Transverse colon (tissue), 4 donors: ENCODE measurements around the gene RTEL1. TPM values are rescaled to one million over a fixed set of nuclear protein-coding genes. Genes with fewer than 3 reads are reported as not detected.

Experiments
- DNase-seq: peaks from one replicate; pipeline ENCODE4 v3.0.0-alpha.2; 2019
- H3K27ac ChIP-seq, 4 donors: fragments of 200-600 bp; sonication (generic); 2 replicates each; pipeline ENCODE4 v1.5.1; 2016 to 2018; ENCODE audit warnings: inconsistent platforms in 4 of 4
- H3K27me3 ChIP-seq: fragments of 200-600 bp; sonication (generic); 2 replicates; pipeline ENCODE4 v1.5.1; 2017; ENCODE audit warnings: inconsistent platforms
- H3K36me3 ChIP-seq, 4 donors: fragments of 200-600 bp; sonication (generic); 2 replicates each; pipeline ENCODE4 v1.5.1; 2017 to 2019; ENCODE audit warnings: inconsistent platforms in 4 of 4
- H3K4me1 ChIP-seq, 4 donors: fragments of 200-600 bp; sonication (generic); 2 replicates each; pipeline ENCODE4 v1.5.1; 2017 to 2020; ENCODE audit warnings: inconsistent platforms in 4 of 4
- H3K4me3 ChIP-seq, 4 donors: fragments of 200-600 bp; sonication (generic); 1 replicate in 1 of 4; 2 replicates in 3 of 4; pipeline versions ENCODE4 v1.5.1 to v1.6.1; 2017 to 2019; ENCODE audit warnings: inconsistent platforms in 4 of 4
- H3K9me3 ChIP-seq, 2 donors: fragments of 200-600 bp; sonication (generic); 2 replicates each; pipeline ENCODE4 v1.5.1; 2017 to 2019; ENCODE audit warnings: inconsistent platforms in 2 of 2
- EP300 ChIP-seq: sonication (generic); formaldehyde crosslinking; IDR thresholded peaks from one replicate; pipeline ENCODE4 v1.6.1; 2017; ENCODE audit warnings: antibody characterized with exemption, low read depth
- POLR2A ChIP-seq: fragments of 450-650 bp; IDR thresholded peaks from one replicate; pipeline ENCODE4 v1.6.1; 2016; ENCODE audit warnings: antibody characterized with exemption, mild to moderate bottlenecking, moderate library complexity
- POLR2AphosphoS5 ChIP-seq, 3 donors: sonication (generic); formaldehyde crosslinking; IDR thresholded peaks; one replicate each; pipeline ENCODE4 v1.6.1; 2016; ENCODE audit warnings: antibody characterized with exemption in 3 of 3
- WGBS, 2 donors: methylation state at CpG; one replicate each; pipeline ENCODE4 v1.1.5; 2018; ENCODE audit warnings: low coverage in 1 of 2; 5-methylcytosine and 5-hydroxymethylcytosine counted together
- in situ Hi-C, 4 donors: fragments of 200-750 bp; cut with MboI; loops; one replicate each; pipeline versions ENCODE4 v1.15.0 to v1.15.1; 2017; ENCODE audit warnings: low sequenced_read_pairs in 3 of 4, low pct_ligation_motif_present in 1 of 4, low pct_unique_long_range_greater_than_20kb in 1 of 4
- intact Hi-C: fragments of 100-400 bp; cut with DNase I; formaldehyde crosslinking; loops from one replicate; pipeline ENCODE4 v1.15.1; 2023; ENCODE audit warnings: low total_unique reads
- total RNA-seq, 4 donors: library from RNA; depleted of rRNA; stranded (reverse); fragments of >200 nt; gene quantifications; one replicate each; pipeline ENCODE4 v1.1.0, GENCODE V29; 2016
- TF ChIP-seq, protein P1 (sequence below), 5 experiments: fragments of 200-600 bp in 3 of 5; fragments of 450-650 bp in 2 of 5; sonication (generic) in 3 of 5; IDR thresholded peaks; 1 replicate in 2 of 5; 2 replicates in 3 of 5; pipeline ENCODE4 v1.5.1; 2016 to 2017; ENCODE audit warnings: antibody characterized with exemption in 5 of 5, inconsistent platforms in 3 of 5, mild to moderate bottlenecking in 2 of 5, moderate library complexity in 1 of 5

Gene RTEL1
- total RNA-seq, 4 donors from 2014 or later = 18.8 to 84.9 (median 24.1) TPM

DNA sequence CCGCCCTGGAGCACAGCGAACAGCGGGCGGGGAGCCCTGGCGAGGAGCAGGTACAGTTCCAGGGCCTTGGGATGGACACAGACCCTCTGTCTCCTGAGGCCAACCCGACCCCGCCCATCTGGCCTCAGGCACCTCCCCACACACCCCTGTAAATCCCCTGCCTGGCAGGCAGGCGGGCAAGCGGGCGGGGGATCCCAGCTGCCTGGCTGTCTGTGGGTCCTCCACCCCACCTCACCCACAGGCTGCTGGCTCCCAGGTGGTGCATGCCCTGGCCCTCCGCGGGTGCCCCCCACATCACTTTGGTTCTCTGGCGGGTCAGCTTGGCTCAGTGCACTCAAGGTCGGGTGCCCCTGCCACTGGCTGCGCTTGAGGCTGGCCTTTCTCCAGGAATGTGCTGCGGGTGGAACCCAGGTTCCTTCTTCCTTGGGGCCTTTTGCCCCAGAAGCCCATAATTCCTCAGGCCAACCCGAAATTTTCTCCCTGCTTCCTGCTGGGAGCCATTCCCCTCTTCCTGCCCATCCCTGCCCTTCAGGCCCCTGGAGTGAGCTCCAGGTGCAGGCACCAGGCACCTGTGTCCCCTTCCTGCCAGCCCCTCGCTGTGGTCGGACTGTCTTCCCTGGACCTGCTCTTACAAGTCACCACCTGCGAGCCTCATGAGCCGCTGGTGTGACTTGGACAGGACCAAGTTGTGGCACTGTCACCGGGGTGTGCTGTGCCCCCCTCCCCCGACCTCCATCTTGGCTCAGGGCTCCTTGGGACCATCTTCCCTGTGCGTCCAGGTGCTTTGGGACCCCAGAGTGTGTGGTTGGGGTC, 33.0 kb downstream of the RTEL1 start:
- peaks cover 25 to 61% (median 54%) of the 10 kb centered on the region in 4 donors for H3K4me1 ChIP-seq
- DNase-seq = no peak
- TF ChIP-seq, protein P1, sequence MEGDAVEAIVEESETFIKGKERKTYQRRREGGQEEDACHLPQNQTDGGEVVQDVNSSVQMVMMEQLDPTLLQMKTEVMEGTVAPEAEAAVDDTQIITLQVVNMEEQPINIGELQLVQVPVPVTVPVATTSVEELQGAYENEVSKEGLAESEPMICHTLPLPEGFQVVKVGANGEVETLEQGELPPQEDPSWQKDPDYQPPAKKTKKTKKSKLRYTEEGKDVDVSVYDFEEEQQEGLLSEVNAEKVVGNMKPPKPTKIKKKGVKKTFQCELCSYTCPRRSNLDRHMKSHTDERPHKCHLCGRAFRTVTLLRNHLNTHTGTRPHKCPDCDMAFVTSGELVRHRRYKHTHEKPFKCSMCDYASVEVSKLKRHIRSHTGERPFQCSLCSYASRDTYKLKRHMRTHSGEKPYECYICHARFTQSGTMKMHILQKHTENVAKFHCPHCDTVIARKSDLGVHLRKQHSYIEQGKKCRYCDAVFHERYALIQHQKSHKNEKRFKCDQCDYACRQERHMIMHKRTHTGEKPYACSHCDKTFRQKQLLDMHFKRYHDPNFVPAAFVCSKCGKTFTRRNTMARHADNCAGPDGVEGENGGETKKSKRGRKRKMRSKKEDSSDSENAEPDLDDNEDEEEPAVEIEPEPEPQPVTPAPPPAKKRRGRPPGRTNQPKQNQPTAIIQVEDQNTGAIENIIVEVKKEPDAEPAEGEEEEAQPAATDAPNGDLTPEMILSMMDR (IDR thresholded peaks at IDR 0.05) = no peak
- TF ChIP-seq POLR2A (peak; percentile 26), POLR2AphosphoS5 (IDR thresholded peaks at IDR 0.05) (peak in 1 of 3 donors; percentile 15)
- in situ Hi-C loops = no loop called here
- no peaks in the 10 kb centered on the region for H3K9me3 ChIP-seq
- H3K4me3 ChIP-seq = no peak overlapping the region
- H3K27ac ChIP-seq = peak overlapping the region in 3 of 4 donors; percentile 11 to 24 (median 19)
- 71% methylated on average over 24 of the region's 24 CpGs; no CpG with 5 or more reads in 1 of the 2 donors for WGBS, 2 donors
- no peaks in the 10 kb centered on the region for H3K27me3 ChIP-seq
- no peaks in the 10 kb centered on the region for H3K36me3 ChIP-seq
- intact Hi-C loops = no loop called here

DNA sequence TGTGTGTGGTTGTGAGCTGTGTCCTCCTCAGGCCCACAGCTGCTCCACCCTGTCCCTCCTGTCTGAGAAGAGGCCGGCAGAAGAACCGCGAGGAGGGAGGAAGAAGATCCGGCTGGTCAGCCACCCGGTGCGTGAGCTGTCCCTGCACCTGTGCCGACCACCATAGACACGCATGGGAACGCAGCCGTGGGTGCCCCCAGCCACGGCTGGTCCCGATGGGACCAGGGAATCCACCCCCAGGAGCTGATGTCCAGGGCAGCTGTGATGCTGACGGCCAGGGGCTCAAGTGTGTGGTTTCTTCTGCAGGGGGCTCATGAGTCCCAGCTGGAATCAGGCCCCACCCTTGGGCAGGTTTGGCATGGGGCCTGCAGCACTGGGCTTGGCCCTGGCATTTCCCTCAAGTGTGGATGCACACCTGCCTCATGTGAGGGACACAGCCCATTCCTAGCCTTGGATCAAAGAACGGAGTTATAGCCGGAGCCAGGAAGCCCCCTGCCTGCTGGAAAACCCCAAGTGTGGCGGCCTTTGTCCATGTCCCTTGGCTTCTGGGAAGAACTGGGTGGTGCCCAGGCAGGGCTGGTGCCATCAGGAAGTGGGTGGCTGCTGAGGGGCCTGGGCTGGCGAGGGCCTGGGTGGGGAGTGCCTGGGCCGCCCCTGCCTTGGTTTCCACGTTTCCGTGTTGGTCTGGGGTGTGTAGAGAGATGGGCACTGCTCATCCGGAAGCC, 33.8 kb downstream of the RTEL1 start:
- peaks cover 26 to 61% (median 55%) of the 10 kb centered on the region in 4 donors for H3K4me1 ChIP-seq
- WGBS, 2 donors = 51 to 71% methylated on average over 3 to 15 of the region's 21 CpGs
- in situ Hi-C loops = no loop called here
- H3K27me3 ChIP-seq = no peaks in the 10 kb centered on the region
- DNase-seq = no peak
- intact Hi-C loops = no loop called here
- H3K36me3 ChIP-seq = no peaks in the 10 kb centered on the region
- H3K27ac ChIP-seq = peak overlapping the region; percentile 11 to 24 (median 16)
- no peaks in the 10 kb centered on the region for H3K9me3 ChIP-seq
- TF ChIP-seq POLR2A = peak; percentile 13
- TF ChIP-seq POLR2AphosphoS5 (IDR thresholded peaks at IDR 0.05) = no peak
- H3K4me3 ChIP-seq = no peak overlapping the region

DNA sequence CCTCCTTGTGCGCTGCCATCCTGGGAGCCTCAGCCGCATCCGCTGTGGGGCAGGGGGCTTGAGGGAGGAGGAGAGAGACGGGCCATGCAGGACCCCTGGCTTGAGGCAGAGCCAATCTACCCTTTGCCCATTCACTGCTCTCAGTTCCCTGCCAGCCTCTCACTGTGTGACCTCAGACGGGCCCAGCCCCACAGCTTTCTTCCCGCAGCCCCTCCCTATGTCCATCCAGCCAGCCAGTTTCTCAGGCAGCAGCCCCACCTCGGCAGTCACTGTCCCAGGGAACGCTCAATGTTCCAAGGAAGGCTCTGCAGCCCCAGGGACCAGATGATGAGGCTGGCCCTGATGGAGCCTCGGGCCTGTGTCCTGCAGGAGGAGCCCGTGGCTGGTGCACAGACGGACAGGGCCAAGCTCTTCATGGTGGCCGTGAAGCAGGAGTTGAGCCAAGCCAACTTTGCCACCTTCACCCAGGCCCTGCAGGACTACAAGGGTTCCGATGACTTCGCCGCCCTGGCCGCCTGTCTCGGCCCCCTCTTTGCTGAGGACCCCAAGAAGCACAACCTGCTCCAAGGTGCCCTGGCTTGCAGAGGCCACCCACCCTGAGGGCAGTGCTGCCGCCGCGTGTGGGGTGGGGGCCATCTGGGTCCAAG, 34.4 kb downstream of the RTEL1 start:
- no peak overlapping the region for H3K4me3 ChIP-seq
- no peak for DNase-seq
- H3K9me3 ChIP-seq = no peaks in the 10 kb centered on the region
- no peak for TF ChIP-seq POLR2A
- TF ChIP-seq EP300 = no peak
- TF ChIP-seq POLR2AphosphoS5 (IDR thresholded peaks at IDR 0.05) = no peak
- TF ChIP-seq, protein P1 (IDR thresholded peaks at IDR 0.05) = no peak
- H3K27me3 ChIP-seq = no peaks in the 10 kb centered on the region
- H3K27ac ChIP-seq = peak overlapping the region in 3 of 4 donors; percentile 9 to 24 (median 13)
- intact Hi-C loops (no loop called here), in situ Hi-C loops (no loop called here)
- H3K4me1 ChIP-seq = peaks cover 26 to 61% (median 55%) of the 10 kb centered on the region in 4 donors
- WGBS, 2 donors = 62 to 63% methylated on average over 3 to 19 of the region's 20 CpGs
- no peaks in the 10 kb centered on the region for H3K36me3 ChIP-seq

DNA sequence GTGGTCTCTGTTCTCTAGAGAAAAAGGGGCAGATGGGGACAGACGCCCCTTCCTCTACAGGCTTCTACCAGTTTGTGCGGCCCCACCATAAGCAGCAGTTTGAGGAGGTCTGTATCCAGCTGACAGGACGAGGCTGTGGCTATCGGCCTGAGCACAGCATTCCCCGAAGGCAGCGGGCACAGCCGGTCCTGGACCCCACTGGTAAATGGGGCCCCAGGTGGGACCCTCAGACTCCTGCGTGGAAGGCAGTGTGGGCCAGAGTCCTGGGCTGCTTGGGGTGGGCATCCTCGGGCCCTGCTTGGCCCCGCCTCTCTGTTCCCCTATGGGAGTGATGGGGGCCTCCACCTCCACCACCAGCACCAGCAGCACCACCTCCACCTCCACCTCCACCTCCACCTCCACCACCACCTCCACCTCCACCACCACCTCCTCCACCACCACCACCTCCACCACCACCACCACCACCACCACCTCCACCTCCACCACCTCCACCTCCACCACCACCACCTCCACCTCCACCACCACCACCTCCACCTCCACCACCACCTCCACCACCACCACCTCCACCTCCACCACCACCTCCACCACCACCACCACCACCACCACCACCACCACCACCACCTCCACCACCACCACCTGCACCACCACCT, 35.1 kb downstream of the RTEL1 start:
- in situ Hi-C loops (no loop called here), intact Hi-C loops (no loop called here)
- TF ChIP-seq EP300 = no peak
- TF ChIP-seq, protein P1 (IDR thresholded peaks at IDR 0.05) = no peak
- no peak for TF ChIP-seq POLR2A
- TF ChIP-seq POLR2AphosphoS5 (IDR thresholded peaks at IDR 0.05) = no peak
- Histone ChIP-seq H3K36me3 (no peaks in the 10 kb centered on the region), H3K9me3 (no peaks in the 10 kb centered on the region), H3K27ac (peak overlapping the region in 1 of 4 donors; percentile 24), H3K4me3 (no peak overlapping the region), H3K4me1 (peaks cover 23 to 62% (median 53%) of the 10 kb centered on the region in 4 donors), H3K27me3 (no peaks in the 10 kb centered on the region)
- 91% methylated on average over 10 of the region's 10 CpGs; no CpG with 5 or more reads in 1 of the 2 donors for WGBS, 2 donors
- DNase-seq = no peak
